Measurements from ENCODE around the gene STRN3. TPM values are rescaled to one million over a fixed set of nuclear protein-coding genes. Genes with fewer than 3 reads are reported as not detected.

Gene STRN3
- total and polyA plus RNA-seq, 10 of the 15 experiments (the other 5 are each of a cell fraction or from before 2014, with no cell fraction given): 7.8 to 27.9 (median 14.1) TPM

GRCh38 chr14:30889244-30889594 lies 137.0 kb downstream of the STRN3 start:
- CTCF ChIA-PET: no interaction called here
- Histone ChIP-seq H3K36me3 (ENCODE audit: control insufficient read depth in 2 of 2, insufficient read depth in 2 of 2, low read length in 1 of 2) (peaks cover 0 to 3% of the 10 kb centered on the region in 2 experiments; a peak in 1 of 4 replicates), H3K9me3 (replicated peaks; ENCODE audit: control insufficient read depth, insufficient read depth, low read length) (no peaks in the 10 kb centered on the region), H3K4me3 (no peak overlapping the region), H3K79me2 (ENCODE audit: control insufficient read depth, insufficient read depth, low read length) (no peaks in the 10 kb centered on the region), H3K4me2 (ENCODE audit: control insufficient read depth, insufficient read depth) (no peak overlapping the region), H3K9ac (ENCODE audit: control insufficient read depth, insufficient read depth, low read length) (no peak overlapping the region), H3K4me1 (ENCODE audit: control insufficient read depth, insufficient read depth, low read length) (no peaks in the 10 kb centered on the region), H2AFZ (ENCODE audit: control insufficient read depth, low read depth, low read length) (no peak overlapping the region), H4K20me1 (ENCODE audit: control insufficient read depth, insufficient read depth) (no peaks in the 10 kb centered on the region), H3K27me3 (replicated peaks in 1 of 2; ENCODE audit: control insufficient read depth in 2 of 2, insufficient read depth in 2 of 2, low read length in 1 of 2) (no peaks in the 10 kb centered on the region), H3K27ac (ENCODE audit: control insufficient read depth, insufficient read depth) (no peak overlapping the region)
- RAD21 ChIA-PET (ENCODE audit: unreplicated experiment): no interaction called here
- WGBS (ENCODE audit: insufficient coverage, insufficient replicate concordance, low lambda C conversion rate, missing lambda C conversion rate): 57% methylated on average over 4 of the region's 4 CpGs
- ATAC-seq: no peak
- no peak for TF ChIP-seq HDAC6 (IDR thresholded peaks at IDR 0.05; ENCODE audit: unreplicated experiment)
- TF ChIP-seq MLLT1 (IDR thresholded peaks at IDR 0.05): no peak
- TF ChIP-seq SIX5 (IDR thresholded peaks at IDR 0.05; ENCODE audit: low read depth, low read length, severe bottlenecking): no peak
- TF ChIP-seq RELA (IDR thresholded peaks at IDR 0.05; ENCODE audit: borderline replicate concordance, partially characterized antibody): no peak
- TF ChIP-seq BCLAF1 (IDR thresholded peaks at IDR 0.05): no peak
- no peak for TF ChIP-seq SPI1 (IDR thresholded peaks at IDR 0.05; ENCODE audit: borderline replicate concordance, insufficient read depth, low read depth, low read length)
- no peak for TF ChIP-seq FOS (IDR thresholded peaks at IDR 0.05; ENCODE audit: borderline replicate concordance, extremely low read depth, insufficient read length)
- TF ChIP-seq BCL3 (IDR thresholded peaks at IDR 0.05; ENCODE audit: borderline replicate concordance, insufficient read depth, low read depth, low read length, poor library complexity, severe bottlenecking): no peak
- TF ChIP-seq CHD1 (IDR thresholded peaks at IDR 0.05; ENCODE audit: low read depth, low read length): no peak
- no peak for TF ChIP-seq CBX3 (IDR thresholded peaks at IDR 0.05; ENCODE audit: borderline replicate concordance, low read depth)
- no peak for TF ChIP-seq SMAD5 (IDR thresholded peaks at IDR 0.05; ENCODE audit: low read depth)
- TF ChIP-seq BACH1 (IDR thresholded peaks at IDR 0.05; ENCODE audit: borderline replicate concordance): no peak
- no peak for TF ChIP-seq KDM1A (IDR thresholded peaks at IDR 0.05; ENCODE audit: borderline replicate concordance)
- TF ChIP-seq NBN (IDR thresholded peaks at IDR 0.05): no peak
- no peak for TF ChIP-seq REST (IDR thresholded peaks at IDR 0.05; ENCODE audit: low read depth, low read length)
- no peak for TF ChIP-seq CBX5 (IDR thresholded peaks at IDR 0.05; ENCODE audit: low read depth)
- SMC1A ChIA-PET (ENCODE audit: uncharacterized antibody, unreplicated experiment): interaction anchor here (0.6 kb wide), 1 partner anchor 14 kb away, joined by 3 read pairs; no protein-coding TSS in a partner anchor
- in situ Hi-C loops (cut with MboI): no loop called here
- POLR2A ChIA-PET: no interaction called here
- intact Hi-C loops (cut with micrococcal nuclease; ENCODE audit: unreplicated experiment): no loop called here
- no TSS peak for BruUV-seq (replicated peaks)
- no peak for FAIRE-seq
- DNase-seq (ENCODE audit: low read depth, low spot score): no peak
